Chondrocyte (in vitro differentiated cells): ENCODE measurements around the gene SESN1. TPM values are rescaled to one million over a fixed set of nuclear protein-coding genes. Genes with fewer than 3 reads are reported as not detected.

Source experiments
- DNase-seq: peaks from one replicate; pipeline ENCODE4 v3.0.0; 2021; ENCODE audit warnings: mixed read lengths, low spot score
- H3K27ac Mint-ChIP-seq: one replicate; pipeline ENCODE4 v1.8.0; 2021; ENCODE audit warnings: mild to moderate bottlenecking, moderate library complexity, mixed read lengths; ENCODE audit not compliant: unreplicated experiment
- H3K27me3 Mint-ChIP-seq: 2 replicates; pipeline ENCODE4 v1.8.0; 2021; ENCODE audit warnings: low read depth, mixed read lengths
- H3K36me3 Mint-ChIP-seq: 2 replicates; pipeline ENCODE4 v1.8.0; 2021; ENCODE audit warnings: low read depth, mixed read lengths
- H3K4me1 Mint-ChIP-seq: 2 replicates; pipeline ENCODE4 v1.8.0; 2021; ENCODE audit warnings: low read depth, mild to moderate bottlenecking, mixed read lengths
- H3K4me3 Mint-ChIP-seq: one replicate; pipeline ENCODE4 v1.8.0; 2021; ENCODE audit warnings: mild to moderate bottlenecking, moderate library complexity, mixed read lengths; ENCODE audit not compliant: unreplicated experiment
- H3K9me3 Mint-ChIP-seq: 2 replicates; pipeline ENCODE4 v1.8.0; 2021; ENCODE audit warnings: low read depth, mixed read lengths
- CTCF ChIP-seq: fragments of 200-600 bp; sonication (generic); IDR thresholded peaks from 2 replicates; pipeline ENCODE4 v1.5.0; 2021; ENCODE audit warnings: antibody characterized with exemption, mild to moderate bottlenecking, moderate library complexity
- total RNA-seq: library from RNA; stranded (reverse); gene quantifications from 3 replicates; pipeline ENCODE4 v1.2.1, GENCODE V29; 2021

The SESN1 gene
- total RNA-seq, 1 donor from 2014 or later, result 9.5 TPM

DNA sequence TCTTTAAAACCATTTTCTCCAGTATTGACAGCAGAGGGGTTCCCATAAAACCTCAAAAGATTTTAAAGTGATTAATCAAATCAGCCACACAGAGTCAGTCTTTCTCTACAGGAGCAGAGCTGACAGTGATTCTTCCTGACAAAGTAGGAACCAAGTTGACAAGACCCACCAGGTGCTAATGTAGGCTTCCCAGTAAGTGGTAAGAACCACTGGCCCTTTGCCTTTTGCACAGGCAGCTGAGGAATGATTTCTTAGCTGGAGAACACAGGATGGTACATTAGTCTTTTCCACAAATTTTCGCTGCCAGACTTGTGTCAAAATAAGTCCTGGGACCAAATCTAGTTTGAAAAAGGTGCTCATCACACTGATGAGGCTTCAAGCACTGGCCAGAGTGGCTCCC, 150.6 kb downstream of the SESN1 start:
- peaks cover 27% of the 10 kb centered on the region for H3K4me1 Mint-ChIP-seq
- peaks cover 6% of the 10 kb centered on the region for H3K36me3 Mint-ChIP-seq
- DNase-seq, result no peak
- H3K4me3 Mint-ChIP-seq, result no peak overlapping the region
- H3K27me3 Mint-ChIP-seq, result no peaks in the 10 kb centered on the region
- H3K9me3 Mint-ChIP-seq, result peaks cover 4% of the 10 kb centered on the region
- no peak overlapping the region for H3K27ac Mint-ChIP-seq
- TF ChIP-seq CTCF, result no peak

- H3K27me3 Mint-ChIP-seq, result no peaks in the 10 kb centered on the region
- peaks cover 4% of the 10 kb centered on the region for H3K9me3 Mint-ChIP-seq
- no peak overlapping the region for H3K27ac Mint-ChIP-seq
- DNase-seq, result no peak
- peaks cover 6% of the 10 kb centered on the region for H3K36me3 Mint-ChIP-seq
- no peak overlapping the region for H3K4me3 Mint-ChIP-seq
- H3K4me1 Mint-ChIP-seq, result peaks cover 20% of the 10 kb centered on the region
- no peak for TF ChIP-seq CTCF
These were observed 151.8 kb downstream of the SESN1 start for GRCh38 chr6:108942556-108943492.

GRCh38 chr6:108941859-108942258, 152.8 kb downstream of the SESN1 start:
- H3K36me3 Mint-ChIP-seq, result peaks cover 6% of the 10 kb centered on the region
- no peak for DNase-seq
- no peak overlapping the region for H3K4me3 Mint-ChIP-seq
- no peaks in the 10 kb centered on the region for H3K27me3 Mint-ChIP-seq
- no peak for TF ChIP-seq CTCF
- H3K9me3 Mint-ChIP-seq, result peaks cover 4% of the 10 kb centered on the region
- H3K27ac Mint-ChIP-seq, result no peak overlapping the region
- H3K4me1 Mint-ChIP-seq, result peaks cover 11% of the 10 kb centered on the region

- peaks cover 6% of the 10 kb centered on the region for H3K36me3 Mint-ChIP-seq
These were observed 153.4 kb downstream of the SESN1 start for GRCh38 chr6:108941281-108941680.

DNA sequence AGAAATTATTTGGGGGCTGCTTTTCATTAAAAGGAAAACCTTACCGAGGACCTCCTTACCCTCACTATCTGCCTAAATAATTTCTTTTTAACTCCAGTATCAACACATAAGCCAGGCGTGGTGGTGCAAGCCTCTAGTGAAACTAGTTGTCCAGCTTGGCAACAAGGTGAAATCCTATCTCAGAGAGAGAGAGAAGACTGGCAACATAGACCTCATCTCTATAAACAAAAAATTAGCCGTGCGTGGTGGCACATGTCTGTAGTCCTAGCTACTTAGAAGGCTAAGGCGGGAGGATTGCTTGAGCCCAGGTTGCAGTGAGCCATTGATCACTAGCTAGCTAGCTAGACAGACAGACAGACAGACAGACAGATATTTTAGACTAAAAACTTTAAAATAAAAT, 153.9 kb downstream of the SESN1 start:
- peaks cover 6% of the 10 kb centered on the region for H3K36me3 Mint-ChIP-seq
- no peaks in the 10 kb centered on the region for H3K27me3 Mint-ChIP-seq
- no peak overlapping the region for H3K4me3 Mint-ChIP-seq
- DNase-seq, result no peak
- TF ChIP-seq CTCF, result no peak
- H3K4me1 Mint-ChIP-seq, result no peaks in the 10 kb centered on the region
- H3K27ac Mint-ChIP-seq, result no peak overlapping the region
- peaks cover 4% of the 10 kb centered on the region for H3K9me3 Mint-ChIP-seq

More at GRCh38 chr6:108941281-108941680, 153.4 kb downstream of the SESN1 start:
- Mint-ChIP-seq H3K9me3 (peaks cover 4% of the 10 kb centered on the region), H3K27me3 (no peaks in the 10 kb centered on the region), H3K4me3 (no peak overlapping the region), H3K4me1 (peaks cover 5% of the 10 kb centered on the region), H3K27ac (no peak overlapping the region)
- DNase-seq, result no peak
- no peak for TF ChIP-seq CTCF
